Mesendoderm (in vitro differentiated cells): Measurements from ENCODE around the gene CACNA1S.

Source experiments
- DNase-seq: peaks from one replicate; pipeline ENCODE4 v3.0.0; 2013
- H2AK5ac ChIP-seq: 2 replicates; pipeline ENCODE4 v1.6.1; 2013; ENCODE audit warnings: low read length, inconsistent platforms
- H2BK120ac ChIP-seq: 2 replicates; pipeline ENCODE4 v1.6.1; 2013; ENCODE audit warnings: low read depth, mild to moderate bottlenecking, low read length, moderate library complexity, mixed read lengths
- H2BK15ac ChIP-seq: replicated peaks from 2 replicates; pipeline ENCODE4 v1.6.1; 2013; ENCODE audit warnings: low read depth, mild to moderate bottlenecking, moderate library complexity
- H2BK5ac ChIP-seq: 2 replicates; pipeline ENCODE4 v1.6.1; 2013; ENCODE audit warnings: low read length, inconsistent platforms
- H3K18ac ChIP-seq: 2 replicates; pipeline ENCODE4 v1.6.1; 2013; ENCODE audit warnings: mild to moderate bottlenecking, low read length, mixed read lengths
- H3K23ac ChIP-seq: one replicate; pipeline ENCODE4 v1.6.1; 2013; ENCODE audit warnings: low read length
- H3K27ac ChIP-seq: 2 replicates; pipeline ENCODE4 v1.5.1; 2013; ENCODE audit warnings: low read depth, mild to moderate bottlenecking, inconsistent platforms, low read length, moderate library complexity
- H3K27me3 ChIP-seq: 2 replicates; pipeline ENCODE4 v1.6.1; 2013; ENCODE audit warnings: low read length, control low read depth, mild to moderate bottlenecking, inconsistent platforms; ENCODE audit not compliant: insufficient read depth, poor library complexity
- H3K36me3 ChIP-seq: 2 replicates; pipeline ENCODE4 v1.6.1; 2013; ENCODE audit warnings: low read length, inconsistent platforms; ENCODE audit not compliant: control insufficient read depth, insufficient read depth
- H3K4ac ChIP-seq: one replicate; pipeline ENCODE4 v1.6.1; 2013; ENCODE audit warnings: low read depth, mild to moderate bottlenecking, low read length, moderate library complexity
- H3K4me1 ChIP-seq: 2 replicates; pipeline ENCODE4 v1.6.1; 2013; ENCODE audit warnings: low read depth, low read length, inconsistent platforms; ENCODE audit not compliant: control insufficient read depth
- H3K4me2 ChIP-seq: 2 replicates; pipeline ENCODE4 v1.6.1; 2013; ENCODE audit warnings: low read length
- H3K4me3 ChIP-seq: 2 replicates; pipeline ENCODE4 v1.5.1; 2013; ENCODE audit warnings: mild to moderate bottlenecking, low read length
- H3K56ac ChIP-seq: one replicate; pipeline ENCODE4 v1.6.1; 2013; ENCODE audit warnings: low read length
- H3K79me1 ChIP-seq: 2 replicates; pipeline ENCODE4 v1.6.1; 2013; ENCODE audit warnings: low read length, inconsistent platforms
- H3K79me2 ChIP-seq: 2 replicates; pipeline ENCODE4 v1.6.1; 2013; ENCODE audit warnings: mild to moderate bottlenecking, low read length; ENCODE audit not compliant: control insufficient read depth, insufficient read depth
- H3K9ac ChIP-seq: 2 replicates; pipeline ENCODE4 v1.6.1; 2013; ENCODE audit warnings: low read length, inconsistent platforms
- H4K5ac ChIP-seq: one replicate; pipeline ENCODE4 v1.6.1; 2013; ENCODE audit warnings: low read length
- H4K8ac ChIP-seq: one replicate; pipeline ENCODE4 v1.6.1; 2013; ENCODE audit warnings: low read depth, mild to moderate bottlenecking, control low read depth, low read length, moderate library complexity
- WGBS: extraction: QIAGEN DNeasy Blood & Tissue Kit; methylation state at CpG from one replicate; pipeline ENCODE4 v1.1.7; 2013; ENCODE audit warnings: low lambda C conversion rate, missing lambda C conversion rate; ENCODE audit not compliant: insufficient coverage; ENCODE audit errors: extremely low coverage; 5-methylcytosine and 5-hydroxymethylcytosine counted together

CACNA1S gene

GRCh38 chr1:201109651-201110050 lies 2.6 kb downstream of the CACNA1S start:
- no peak overlapping the region for H4K8ac ChIP-seq
- WGBS, result no CpG with 5 or more reads among the region's 1 CpG
- no peak overlapping the region for H4K5ac ChIP-seq
- no peak overlapping the region for H3K4me3 ChIP-seq
- no peaks in the 10 kb centered on the region for H3K27me3 ChIP-seq
- no peak overlapping the region for H2BK15ac ChIP-seq
- DNase-seq, result no peak
- H3K36me3 ChIP-seq, result no peaks in the 10 kb centered on the region
- H3K23ac ChIP-seq, result no peak overlapping the region
- no peak overlapping the region for H3K56ac ChIP-seq
- H3K4me1 ChIP-seq, result no peaks in the 10 kb centered on the region
- H3K27ac ChIP-seq, result no peak overlapping the region
- H3K9ac ChIP-seq, result no peak overlapping the region
- H3K79me2 ChIP-seq, result no peaks in the 10 kb centered on the region
- no peak overlapping the region for H3K18ac ChIP-seq
- no peak overlapping the region for H3K4me2 ChIP-seq
- H3K4ac ChIP-seq, result no peak overlapping the region
- H2BK5ac ChIP-seq, result no peak overlapping the region
- H2AK5ac ChIP-seq, result no peak overlapping the region
- no peak overlapping the region for H2BK120ac ChIP-seq
- H3K79me1 ChIP-seq, result no peaks in the 10 kb centered on the region

- Histone ChIP-seq H2BK5ac (no peak overlapping the region), H3K79me2 (no peaks in the 10 kb centered on the region), H3K56ac (peak overlapping the region; percentile 34), H3K36me3 (no peaks in the 10 kb centered on the region), H2BK120ac (no peak overlapping the region), H2AK5ac (no peak overlapping the region), H4K5ac (no peak overlapping the region), H3K4ac (no peak overlapping the region), H4K8ac (no peak overlapping the region), H3K9ac (no peak overlapping the region), H3K79me1 (no peaks in the 10 kb centered on the region), H3K4me3 (no peak overlapping the region), H3K27ac (no peak overlapping the region), H3K27me3 (no peaks in the 10 kb centered on the region), H3K4me2 (no peak overlapping the region), H3K18ac (no peak overlapping the region), H3K4me1 (peaks cover 4% of the 10 kb centered on the region), H3K23ac (no peak overlapping the region), H2BK15ac (no peak overlapping the region)
- DNase-seq, result peak; percentile 81
- WGBS, result no CpG with 5 or more reads among the region's 1 CpG
Observed at GRCh38 chr1:201108614-201109013, 3.6 kb downstream of the CACNA1S start.

GRCh38 chr1:201105688-201106087 lies 6.5 kb downstream of the CACNA1S start:
- H3K18ac ChIP-seq, result no peak overlapping the region
- H3K36me3 ChIP-seq, result no peaks in the 10 kb centered on the region
- H3K56ac ChIP-seq, result no peak overlapping the region
- H3K4me1 ChIP-seq, result peaks cover 4% of the 10 kb centered on the region
- H3K9ac ChIP-seq, result no peak overlapping the region
- H3K4ac ChIP-seq, result no peak overlapping the region
- DNase-seq, result no peak
- no peak overlapping the region for H3K23ac ChIP-seq
- H3K27me3 ChIP-seq, result no peaks in the 10 kb centered on the region
- no peak overlapping the region for H4K8ac ChIP-seq
- H3K4me2 ChIP-seq, result no peak overlapping the region
- no peaks in the 10 kb centered on the region for H3K79me2 ChIP-seq
- no peak overlapping the region for H2BK15ac ChIP-seq
- no peak overlapping the region for H3K27ac ChIP-seq
- no peak overlapping the region for H2BK120ac ChIP-seq
- H3K79me1 ChIP-seq, result no peaks in the 10 kb centered on the region
- H2BK5ac ChIP-seq, result no peak overlapping the region
- no peak overlapping the region for H2AK5ac ChIP-seq
- no peak overlapping the region for H4K5ac ChIP-seq
- WGBS, result no CpG with 5 or more reads among the region's 5 CpGs
- no peak overlapping the region for H3K4me3 ChIP-seq

GRCh38 chr1:201104141-201104540 lies 8.1 kb downstream of the CACNA1S start:
- H2BK120ac ChIP-seq, result no peak overlapping the region
- no peak overlapping the region for H4K8ac ChIP-seq
- no peak overlapping the region for H2BK15ac ChIP-seq
- no peak overlapping the region for H2BK5ac ChIP-seq
- H3K56ac ChIP-seq, result no peak overlapping the region
- no peak overlapping the region for H3K23ac ChIP-seq
- H3K79me1 ChIP-seq, result no peaks in the 10 kb centered on the region
- H2AK5ac ChIP-seq, result no peak overlapping the region
- peaks cover 4% of the 10 kb centered on the region for H3K4me1 ChIP-seq
- no peak overlapping the region for H3K4ac ChIP-seq
- H3K27me3 ChIP-seq, result no peaks in the 10 kb centered on the region
- no peak overlapping the region for H3K9ac ChIP-seq
- no peak overlapping the region for H3K4me3 ChIP-seq
- no peaks in the 10 kb centered on the region for H3K79me2 ChIP-seq
- H3K27ac ChIP-seq, result no peak overlapping the region
- WGBS, result no CpG with 5 or more reads among the region's 1 CpG
- peak; percentile 33 for DNase-seq
- no peak overlapping the region for H3K18ac ChIP-seq
- H4K5ac ChIP-seq, result no peak overlapping the region
- H3K4me2 ChIP-seq, result no peak overlapping the region
- no peaks in the 10 kb centered on the region for H3K36me3 ChIP-seq

GRCh38 chr1:201103666-201104065 lies 8.6 kb downstream of the CACNA1S start:
- no peak overlapping the region for H3K23ac ChIP-seq
- no peak overlapping the region for H3K4me2 ChIP-seq
- no peaks in the 10 kb centered on the region for H3K79me1 ChIP-seq
- no peak overlapping the region for H3K18ac ChIP-seq
- no peak overlapping the region for H2BK15ac ChIP-seq
- H3K9ac ChIP-seq, result no peak overlapping the region
- H3K36me3 ChIP-seq, result no peaks in the 10 kb centered on the region
- no peak overlapping the region for H2BK5ac ChIP-seq
- no peaks in the 10 kb centered on the region for H3K79me2 ChIP-seq
- H4K5ac ChIP-seq, result no peak overlapping the region
- no peak overlapping the region for H3K56ac ChIP-seq
- WGBS, result no CpG with 5 or more reads among the region's 9 CpGs
- no peak overlapping the region for H2BK120ac ChIP-seq
- no peak for DNase-seq
- H4K8ac ChIP-seq, result no peak overlapping the region
- no peak overlapping the region for H3K27ac ChIP-seq
- H3K4me1 ChIP-seq, result peaks cover 4% of the 10 kb centered on the region
- no peak overlapping the region for H3K4me3 ChIP-seq
- H2AK5ac ChIP-seq, result no peak overlapping the region
- H3K4ac ChIP-seq, result no peak overlapping the region
- no peaks in the 10 kb centered on the region for H3K27me3 ChIP-seq

- H3K79me2 ChIP-seq, result no peaks in the 10 kb centered on the region
- no peaks in the 10 kb centered on the region for H3K27me3 ChIP-seq
- H3K4ac ChIP-seq, result no peak overlapping the region
- H2BK15ac ChIP-seq, result no peak overlapping the region
- H2BK120ac ChIP-seq, result no peak overlapping the region
- no peak overlapping the region for H3K56ac ChIP-seq
- WGBS, result no CpG with 5 or more reads among the region's 12 CpGs
- H3K79me1 ChIP-seq, result no peaks in the 10 kb centered on the region
- H3K9ac ChIP-seq, result no peak overlapping the region
- H4K8ac ChIP-seq, result no peak overlapping the region
- H2AK5ac ChIP-seq, result no peak overlapping the region
- DNase-seq, result no peak
- H3K27ac ChIP-seq, result no peak overlapping the region
- H2BK5ac ChIP-seq, result no peak overlapping the region
- no peak overlapping the region for H3K23ac ChIP-seq
- H3K4me3 ChIP-seq, result no peak overlapping the region
- H4K5ac ChIP-seq, result no peak overlapping the region
- no peak overlapping the region for H3K4me2 ChIP-seq
- no peak overlapping the region for H3K18ac ChIP-seq
- H3K4me1 ChIP-seq, result peaks cover 4% of the 10 kb centered on the region
- H3K36me3 ChIP-seq, result no peaks in the 10 kb centered on the region
Observed at GRCh38 chr1:201100169-201100930, 11.9 kb downstream of the CACNA1S start.
